Activated CD8-positive, alpha-beta memory T cell treated with anti-CD3 and anti-CD28 coated beads, Interleukin-2, amount 50 U/mL, for 1 hour (primary cell): ENCODE results near the gene PPM1G.
"Not testable (repeated sequence)": the region's sequence is repeated elsewhere in the genome, so short reads cannot be mapped to it uniquely, and the experiment has no call there.

Experiments used
- DNase-seq: peaks from one replicate; pipeline ENCODE4 v3.0.0-alpha.2; 2020; ENCODE audit errors: extremely low read depth

The PPM1G gene

DNA sequence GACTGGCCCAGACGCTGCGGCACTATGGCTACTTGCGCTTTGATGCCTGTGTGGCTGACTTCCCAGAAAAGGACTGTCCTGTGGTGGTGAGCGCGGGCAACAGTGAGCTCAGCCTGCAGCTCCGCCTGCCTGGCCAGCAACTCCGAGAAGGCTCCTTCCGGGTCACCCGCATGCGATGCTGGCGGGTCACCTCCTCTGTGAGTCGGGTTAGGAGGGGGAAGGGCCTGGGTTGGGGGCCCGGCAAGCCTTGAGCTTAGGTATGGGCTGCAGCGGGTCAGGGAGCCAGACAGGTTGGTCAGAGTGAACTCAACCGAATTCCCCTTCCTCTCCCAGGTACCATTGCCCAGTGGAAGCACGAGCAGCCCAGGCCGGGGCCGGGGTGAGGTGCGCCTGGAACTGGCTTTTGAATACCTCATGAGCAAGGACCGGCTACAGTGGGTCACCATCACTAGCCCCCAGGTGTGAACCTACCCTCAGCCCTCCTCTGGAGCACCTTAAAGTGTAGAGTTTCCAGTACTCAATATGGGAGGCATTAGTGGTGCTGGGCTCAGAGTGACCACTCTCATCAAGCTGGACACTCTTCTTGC is 33.8 kb downstream of the PPM1G start:
- no peak for DNase-seq

DNA sequence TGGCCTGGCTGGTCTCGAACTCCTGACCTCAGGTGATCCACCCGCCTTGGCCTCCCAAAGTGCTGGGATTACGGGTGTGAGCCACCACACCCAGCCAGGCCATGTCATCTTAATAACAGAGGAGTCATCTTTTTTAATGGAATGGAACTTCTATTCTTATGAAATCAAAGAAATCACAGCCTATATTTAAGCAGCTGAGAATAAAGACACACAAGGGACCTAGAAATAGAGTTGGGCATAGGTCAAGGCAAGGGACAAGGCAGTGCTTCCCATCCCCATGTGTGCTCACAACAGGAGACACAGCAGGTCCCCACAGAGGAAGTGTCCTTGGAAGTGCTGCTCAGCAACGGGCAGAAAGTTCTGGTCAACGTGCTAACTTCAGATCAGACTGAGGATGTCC is 35.8 kb downstream of the PPM1G start:
- no peak for DNase-seq

DNA sequence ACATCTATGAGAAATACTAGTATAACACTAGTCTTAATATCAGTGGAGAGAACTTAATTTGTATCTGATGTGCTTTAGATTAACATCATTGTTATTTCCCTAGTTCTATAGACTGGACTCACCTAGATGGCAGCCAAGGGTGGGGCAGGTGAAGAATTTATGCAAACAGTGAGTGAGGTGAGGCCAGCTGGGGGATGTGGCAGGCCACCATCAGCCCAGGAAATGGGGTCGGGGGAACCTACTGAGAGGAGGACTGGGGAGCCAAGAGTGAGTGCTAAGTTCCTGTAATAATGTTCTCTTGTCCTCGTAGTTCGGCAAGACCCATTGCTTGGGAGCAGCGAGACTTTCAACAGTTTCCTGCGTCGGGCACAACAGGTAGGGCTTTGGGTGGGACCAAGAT is 36.5 kb downstream of the PPM1G start:
- DNase-seq, result no peak

DNA sequence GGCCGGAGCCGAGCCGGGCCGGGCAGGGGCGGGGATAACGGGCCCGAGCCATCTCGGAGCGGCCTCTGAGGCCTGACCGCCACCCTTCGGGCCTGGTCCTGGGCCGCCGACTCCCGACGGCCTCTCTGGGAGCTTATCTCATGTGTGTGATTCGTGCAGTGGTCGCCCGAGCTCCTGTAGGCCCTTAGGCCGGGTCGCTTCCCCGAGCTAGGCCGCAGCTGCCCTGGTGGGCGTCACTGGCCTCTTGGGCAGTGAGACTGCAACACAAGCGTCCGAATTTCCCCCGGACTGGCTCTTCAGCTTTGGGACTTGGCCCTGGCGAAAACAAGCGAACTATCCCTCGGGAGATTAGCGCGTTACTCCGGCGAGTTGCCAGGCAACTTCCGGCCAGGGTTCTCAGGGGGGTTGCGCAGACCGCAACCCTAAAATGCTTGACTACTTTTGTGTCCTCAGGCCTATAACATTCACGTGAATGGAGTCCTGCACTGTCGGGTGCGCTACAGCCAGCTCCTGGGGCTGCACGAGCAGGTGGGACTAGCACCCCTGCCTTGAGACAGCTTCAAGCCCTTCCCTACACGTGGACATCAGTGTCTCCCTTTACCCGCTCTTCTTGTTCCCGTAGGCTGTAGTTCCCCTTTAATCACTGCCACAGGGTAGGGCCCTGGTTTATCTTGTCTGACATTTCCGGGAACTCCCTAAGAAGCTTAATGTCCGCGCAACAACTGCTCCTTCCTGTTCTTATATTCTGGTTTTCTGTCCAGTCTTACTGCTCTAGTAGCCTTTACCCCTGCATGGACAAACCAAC is 38.4 kb downstream of the PPM1G start:
- DNase-seq, result no peak

DNA sequence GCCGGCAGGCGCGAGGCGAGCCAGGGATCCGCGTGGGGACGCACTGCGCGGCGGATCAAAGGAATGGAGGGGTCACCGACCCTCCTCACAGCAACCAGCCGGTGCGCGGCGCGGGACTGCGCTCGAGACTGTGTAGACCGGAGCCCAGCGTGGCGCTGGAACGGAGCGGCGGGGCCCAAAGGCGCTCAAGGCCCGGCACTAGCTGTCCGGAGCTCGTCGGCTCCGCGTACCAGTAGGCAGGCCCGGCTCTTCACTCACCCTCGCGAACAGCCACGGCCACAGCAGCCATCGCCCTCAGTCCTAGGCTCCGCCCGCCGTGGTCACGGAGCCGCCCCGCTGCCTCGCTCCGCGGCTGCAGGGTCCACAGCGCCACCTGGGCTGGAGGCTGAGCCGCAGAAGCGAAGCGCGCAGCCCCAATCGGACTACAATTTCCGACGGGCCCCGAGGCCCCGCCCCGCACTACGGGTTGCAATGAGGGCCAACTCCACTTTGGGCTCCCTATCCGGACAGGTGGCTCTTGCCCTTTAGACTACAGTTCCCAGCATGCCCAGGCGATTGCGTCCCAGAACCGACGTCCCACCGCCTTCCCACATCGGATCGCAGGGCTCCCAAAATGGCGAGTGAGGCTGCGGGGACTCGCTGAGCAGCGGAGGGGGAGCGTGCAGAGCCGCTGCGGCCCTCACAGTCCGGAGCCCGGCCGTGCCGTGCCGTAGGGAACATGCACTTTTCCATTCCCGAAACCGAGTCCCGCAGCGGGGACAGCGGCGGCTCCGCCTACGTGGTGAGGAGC is 39.2 kb downstream of the PPM1G start, which contains the start of the genes EIF2B4 and SNX17:
EIF2B4 (minus strand) TSS at position 313 of the 790 bp plus-strand sequence; CDS start at position 289, 24 bp downstream.
SNX17 (plus strand) TSS at position 591 of the 790 bp plus-strand sequence; CDS start at position 719, 128 bp downstream.
- DNase-seq, result peak; percentile 96

DNA sequence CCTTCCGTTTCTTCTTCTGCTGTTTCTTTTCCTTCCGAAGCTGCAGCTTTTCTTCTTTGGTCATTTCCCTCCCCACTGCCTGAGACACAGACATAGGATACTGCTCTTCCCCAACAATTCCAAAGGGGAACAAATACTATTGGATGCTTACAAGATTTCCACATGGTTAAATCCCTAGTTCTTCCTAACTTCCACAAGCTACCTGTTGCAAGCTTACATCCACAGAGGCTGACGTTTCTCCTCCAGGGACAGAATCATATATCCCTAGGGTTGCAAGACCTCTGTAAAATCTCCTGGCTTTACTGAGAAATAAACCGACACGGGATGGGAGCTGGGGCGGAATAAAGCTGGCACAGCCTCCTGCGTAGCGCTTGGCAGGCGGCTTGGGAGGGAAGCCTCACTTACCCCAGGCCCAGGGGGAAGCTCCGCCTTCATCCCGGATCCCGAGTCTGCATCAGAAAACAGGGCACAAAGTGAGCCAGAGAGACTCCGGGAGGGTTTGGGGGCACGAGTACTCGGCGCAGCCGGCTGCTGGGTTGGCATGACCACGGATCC is 39.8 kb downstream of the PPM1G start:
- no peak for DNase-seq

DNA sequence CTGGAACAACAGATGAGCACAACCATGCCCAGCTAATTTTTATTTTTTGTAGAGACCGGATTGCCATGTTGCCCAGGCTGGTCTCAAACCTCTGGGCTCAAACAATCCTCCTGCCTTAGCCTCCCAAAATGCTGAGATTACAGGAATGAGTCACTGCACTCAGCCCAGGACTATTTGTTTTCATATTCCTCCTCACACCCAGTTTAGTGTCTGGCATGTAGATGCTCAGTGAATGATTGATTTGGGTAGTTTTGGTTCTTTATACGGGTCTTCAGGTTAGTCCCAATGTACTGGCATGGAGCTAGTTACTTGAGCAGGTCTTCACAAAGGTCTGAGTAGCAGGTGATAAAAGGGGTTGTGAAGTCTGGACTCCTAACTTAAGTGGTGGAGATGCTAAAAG is 45.5 kb downstream of the PPM1G start:
- DNase-seq, result no peak

DNA sequence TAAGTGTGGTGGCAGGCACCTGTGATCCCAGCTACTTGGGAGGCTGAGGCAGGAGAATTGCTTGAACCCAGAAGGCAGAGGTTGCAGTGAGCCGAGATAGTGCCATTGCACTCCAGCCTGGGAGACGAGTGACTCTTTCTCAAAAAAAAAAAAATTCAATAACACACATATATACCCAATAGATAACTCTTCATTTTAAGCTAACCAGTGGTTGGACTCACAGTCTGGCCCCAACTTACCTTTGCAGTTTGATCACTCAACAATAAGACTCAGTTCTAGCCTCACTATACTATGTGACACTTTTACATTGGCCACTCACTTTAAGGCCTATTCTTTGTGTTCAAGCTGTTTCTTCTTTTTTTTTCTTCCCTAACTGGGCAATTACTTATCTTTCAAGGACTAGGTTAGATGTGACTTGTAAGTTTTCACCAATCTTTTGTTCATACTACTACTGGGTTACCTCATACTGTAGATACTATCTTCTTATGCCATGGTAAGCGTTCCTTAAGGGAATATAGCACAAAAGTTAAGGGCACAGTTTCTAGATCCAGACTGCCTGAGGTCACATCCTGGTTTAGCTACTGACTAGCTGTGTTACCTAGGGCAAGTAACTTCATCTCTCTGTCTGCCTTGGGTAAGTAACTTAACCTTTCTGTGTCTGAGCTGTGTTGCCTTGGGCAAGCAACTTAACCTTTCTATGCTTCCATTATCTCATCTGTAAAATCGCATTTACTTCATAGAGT is 46.5 kb downstream of the PPM1G start:
- DNase-seq, result no peak

DNA sequence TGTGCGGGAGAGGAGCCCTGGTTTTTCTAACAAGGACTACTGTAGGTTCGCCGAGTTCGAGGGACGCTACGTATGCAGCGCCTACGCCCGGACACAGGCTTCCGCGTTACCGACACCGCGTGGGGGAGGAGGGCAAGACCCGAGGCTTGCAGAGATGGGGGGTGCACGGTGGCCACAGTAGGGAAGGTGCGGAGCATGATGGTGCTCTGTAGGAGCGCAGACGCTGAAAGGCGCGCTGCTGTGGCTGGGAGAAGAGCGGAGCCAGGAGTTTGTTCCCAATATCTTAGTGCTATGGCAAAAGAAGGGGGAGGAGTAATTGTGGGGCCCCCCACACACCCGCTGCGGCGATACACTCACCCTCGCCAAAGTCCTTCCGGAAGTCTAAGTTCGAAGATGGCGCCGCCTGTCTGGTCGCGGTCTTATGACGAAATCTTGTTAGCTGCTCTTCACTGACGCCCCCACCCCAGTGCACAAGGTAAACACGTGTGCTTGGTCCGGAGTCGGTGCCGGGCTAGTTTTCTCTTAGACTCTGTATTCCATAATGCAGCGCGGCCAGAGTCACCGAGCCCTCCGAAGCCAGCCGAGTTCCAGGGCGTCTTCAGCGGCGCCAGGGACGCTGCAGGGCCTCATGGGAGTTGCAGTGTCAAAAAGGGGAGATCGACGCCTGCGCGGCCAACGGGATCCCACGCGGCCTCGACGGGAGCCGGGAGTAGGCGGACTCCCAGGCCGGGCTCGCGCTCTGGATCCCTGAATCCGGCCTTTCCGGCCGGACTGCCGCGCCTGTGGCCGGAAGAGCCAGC is 52.8 kb downstream of the PPM1G start, which contains the start of gene GTF3C2:
GTF3C2 (minus strand) TSS at position 383 of the 800 bp plus-strand sequence. CDS start 13,210 bp downstream, outside the sequence.
- DNase-seq, result peak; percentile 87

DNA sequence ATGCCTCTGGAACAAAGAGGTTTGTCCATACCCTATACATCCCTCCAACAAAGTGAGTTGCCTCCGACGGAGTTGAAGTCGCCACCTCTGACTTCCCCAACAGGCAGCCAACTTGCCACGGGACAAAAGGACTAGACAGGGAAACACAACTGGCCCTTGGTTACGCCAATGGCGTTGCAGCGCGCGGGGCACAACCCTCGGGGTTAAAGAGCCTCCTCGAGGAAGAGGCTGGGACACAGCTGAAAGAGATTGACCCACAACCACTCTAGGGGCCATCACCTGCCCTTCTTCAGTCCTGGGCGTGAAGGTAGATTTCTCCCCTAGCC is 53.4 kb downstream of the PPM1G start:
- no peak for DNase-seq

DNA sequence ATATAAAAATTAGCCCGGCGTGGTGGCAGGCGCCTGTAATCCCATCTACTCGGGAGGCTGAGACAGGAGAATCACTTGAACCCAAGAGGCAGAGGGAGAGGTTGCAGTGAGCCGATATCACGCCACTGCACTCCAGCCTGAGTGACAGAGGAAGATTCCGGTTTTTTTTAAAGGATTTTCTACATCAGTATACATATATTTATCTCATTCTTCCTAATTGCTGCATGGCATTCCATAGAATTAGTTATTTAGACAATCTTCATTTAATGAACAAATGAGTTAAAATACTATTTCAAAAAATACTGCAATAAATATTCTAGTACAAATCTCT is 54.8 kb downstream of the PPM1G start:
- DNase-seq, result no peak

DNA sequence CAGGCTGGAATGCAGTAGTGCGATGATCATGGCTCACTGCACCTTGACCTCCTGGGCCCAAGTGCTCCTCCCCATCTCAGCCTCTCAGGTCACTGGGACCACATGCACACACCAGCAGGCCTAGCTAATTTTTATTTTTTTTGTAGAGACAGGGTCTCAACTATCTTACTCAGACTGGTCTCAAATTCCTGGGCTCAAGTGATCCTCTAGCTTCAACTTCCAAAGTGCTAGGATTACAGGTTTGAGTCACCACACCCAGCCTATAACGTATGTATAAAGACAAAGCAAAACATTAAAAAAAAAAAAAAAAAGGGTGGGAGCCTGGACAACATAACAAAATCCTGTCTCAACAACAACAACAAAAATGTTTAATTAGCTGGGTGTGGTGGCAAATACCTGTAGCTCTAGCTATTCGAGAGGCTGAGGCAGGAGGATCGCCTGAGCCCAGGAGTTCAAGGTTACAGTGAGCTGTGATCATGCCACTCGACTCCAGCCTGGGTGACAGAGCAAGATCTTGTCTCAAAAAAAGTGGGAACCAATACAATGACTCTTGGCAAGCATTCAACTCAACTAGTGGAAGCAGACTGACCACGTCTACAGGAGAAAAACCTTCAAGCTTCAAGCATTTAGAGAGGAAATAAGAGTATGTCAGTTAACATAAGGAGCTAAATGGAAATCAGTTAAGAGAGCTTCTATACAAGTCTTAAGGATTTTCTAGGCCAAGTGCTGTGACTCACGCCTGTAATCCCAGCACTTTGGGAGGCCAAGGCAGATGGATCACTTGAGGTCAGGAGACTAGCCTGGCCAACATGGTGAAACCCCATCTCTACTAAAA is 55.4 kb downstream of the PPM1G start:
- DNase-seq, result no peak

DNA sequence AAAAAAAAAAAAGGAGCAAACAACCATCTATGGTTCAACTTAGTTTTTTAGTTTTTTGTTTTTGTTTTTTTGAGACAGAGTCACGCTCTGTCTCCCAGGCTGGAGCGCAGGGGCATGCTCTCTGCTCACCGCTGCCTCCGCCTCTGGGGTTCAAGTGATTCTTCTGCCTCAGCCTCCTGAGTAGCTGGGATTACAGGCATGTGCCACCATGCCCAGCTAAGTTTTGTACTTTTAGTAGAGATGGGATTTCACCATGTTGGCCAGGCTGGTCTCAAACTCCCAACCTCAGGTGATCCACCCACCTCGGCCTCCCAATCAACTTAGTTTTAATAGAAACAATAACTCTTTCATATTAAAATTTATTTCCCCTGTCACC is 56.0 kb downstream of the PPM1G start:
- not testable (repeated sequence) for DNase-seq

DNA sequence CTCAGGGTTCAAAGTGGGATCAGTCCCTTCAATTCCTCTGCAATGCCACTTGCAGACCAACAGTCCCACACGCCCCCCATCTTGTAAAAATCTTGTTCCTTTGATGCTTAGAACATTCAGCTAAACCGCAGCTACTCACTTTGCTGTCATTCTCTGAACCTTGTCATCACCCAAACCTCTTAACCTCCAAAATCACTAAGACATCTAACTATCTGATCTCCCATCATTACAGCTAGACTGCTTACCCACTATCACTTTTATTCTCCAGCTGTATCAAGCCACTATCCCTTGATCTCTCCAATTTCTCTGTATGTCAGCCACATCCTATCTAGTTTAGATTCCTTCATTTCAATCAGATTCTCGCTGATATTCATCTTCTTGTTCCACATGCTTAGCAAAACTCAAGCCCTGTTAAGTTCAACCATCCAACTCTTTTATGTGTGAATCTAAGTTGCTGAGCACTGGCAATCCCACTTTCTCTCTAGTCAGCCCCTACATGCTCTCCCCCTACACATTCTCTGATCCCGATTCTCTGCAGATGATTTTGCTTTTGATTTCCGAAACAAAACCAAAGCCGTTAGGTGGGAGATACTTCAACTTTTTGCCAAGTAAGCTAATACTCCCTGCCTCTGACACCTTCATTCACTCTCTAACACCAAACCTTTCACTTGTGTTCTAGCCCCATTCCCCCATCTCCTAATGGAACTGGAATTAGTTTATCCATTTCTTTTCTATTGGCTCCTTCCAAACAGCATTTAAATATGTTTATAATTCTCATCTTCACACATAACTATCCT is 57.4 kb downstream of the PPM1G start:
- DNase-seq, result no peak

DNA sequence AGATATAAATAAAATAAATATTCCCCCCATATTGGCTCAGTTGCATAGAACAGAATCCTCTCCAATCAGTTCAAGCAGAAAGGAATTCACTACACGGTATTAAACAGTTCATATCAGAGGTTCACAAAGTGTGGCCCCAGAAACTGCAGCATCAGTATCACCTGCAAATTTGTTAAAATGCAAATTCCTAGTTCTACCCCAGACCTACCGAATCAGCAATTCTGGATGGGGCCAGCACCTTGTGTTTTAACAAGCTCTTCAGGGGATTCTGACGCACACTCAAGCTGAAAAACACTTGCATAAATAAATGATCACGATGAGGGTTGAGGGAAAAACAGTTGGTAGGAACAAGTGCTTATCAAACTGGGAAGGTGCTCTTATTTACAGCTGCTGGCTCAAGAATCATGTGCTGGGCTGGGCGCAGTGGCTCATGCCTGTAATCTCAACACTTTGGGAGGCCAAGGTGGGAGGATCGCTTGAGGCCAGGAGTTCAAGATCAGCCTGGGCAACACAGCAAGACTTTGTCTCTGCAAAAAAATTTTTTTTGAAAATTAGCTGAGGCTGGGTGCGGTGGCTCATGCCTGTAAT is 59.2 kb downstream of the PPM1G start:
- DNase-seq, result no peak

DNA sequence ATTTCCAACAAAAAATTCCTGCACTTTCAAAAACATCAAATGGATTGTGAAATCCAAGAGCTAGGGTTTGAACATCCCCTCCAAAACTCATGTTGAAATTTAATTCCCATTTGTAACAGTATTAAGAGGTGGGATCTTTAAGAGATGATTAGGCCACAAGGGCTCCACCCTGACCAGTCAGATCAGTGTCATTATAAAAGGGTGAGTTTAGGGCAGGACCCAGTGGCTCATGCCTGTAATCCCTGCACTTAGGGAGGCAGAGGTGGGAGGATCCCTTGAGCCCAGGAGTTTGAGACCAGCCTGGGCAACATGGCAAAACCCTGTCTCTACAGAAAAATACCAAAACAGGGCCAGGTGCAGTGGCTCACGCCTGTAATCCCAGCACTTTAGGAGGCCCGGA is 61.8 kb downstream of the PPM1G start:
- DNase-seq, result no peak

DNA sequence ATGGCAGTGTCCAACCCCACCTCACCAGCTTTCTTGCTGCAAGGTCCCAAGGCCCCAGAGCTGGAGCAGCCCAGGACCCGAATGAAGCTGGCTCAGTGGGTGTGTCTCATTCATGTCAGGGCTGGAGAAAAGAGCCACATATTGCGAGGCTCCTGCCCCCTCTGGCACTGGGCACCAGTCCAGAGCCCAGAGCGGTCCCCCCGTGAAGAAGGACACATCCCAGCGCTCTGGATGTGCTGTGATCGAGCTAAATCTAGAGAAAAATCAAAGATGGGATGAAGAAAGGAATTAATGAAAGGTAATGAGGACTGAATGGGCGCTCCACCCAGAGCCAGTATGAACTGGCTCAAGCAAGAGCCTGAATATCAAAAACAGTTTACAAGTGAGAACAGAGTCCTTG is 73.2 kb downstream of the PPM1G start:
- DNase-seq, result no peak

DNA sequence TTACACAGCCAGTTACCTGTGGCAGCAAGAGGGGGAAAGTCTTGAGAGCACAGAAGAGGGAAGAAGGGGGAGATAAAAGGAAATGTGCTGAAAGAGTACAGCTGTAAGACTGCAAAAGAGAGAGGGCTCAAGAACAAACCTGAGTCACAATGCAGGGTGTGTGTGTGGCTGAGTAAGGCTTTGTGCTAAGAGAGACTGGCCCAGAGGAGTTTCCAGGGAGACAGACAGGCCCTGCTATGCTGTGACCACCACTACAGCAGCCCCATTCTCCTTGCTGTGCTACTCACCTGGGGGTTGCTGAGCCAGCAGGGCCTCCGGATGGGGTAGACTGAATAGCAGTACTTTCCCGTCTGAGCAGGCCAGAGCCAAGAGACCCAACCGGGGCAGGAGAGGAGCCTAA is 74.1 kb downstream of the PPM1G start:
- no peak for DNase-seq
